Brain microvascular endothelial cell (primary cell): ENCODE data around the gene CLCNKA.
"Not testable (repeated sequence)": the region's sequence is repeated elsewhere in the genome, so short reads cannot be mapped to it uniquely, and the experiment has no call there.

Experiments used
- DNase-seq: peaks from one replicate; pipeline ENCODE4 v3.0.0-alpha.2; 2020
- H3K27ac ChIP-seq: fragments of 250-450 bp; sonication (Bioruptor Pico); 2 replicates; pipeline ENCODE4 v1.5.1; 2020; ENCODE audit warnings: mild to moderate bottlenecking, moderate library complexity
- H3K27me3 ChIP-seq: fragments of 250-450 bp; sonication (Bioruptor Pico); replicated peaks from 2 replicates; pipeline ENCODE4 v1.5.1; 2020; ENCODE audit warnings: mild to moderate bottlenecking
- H3K36me3 ChIP-seq: fragments of 250-450 bp; sonication (Bioruptor Pico); replicated peaks from 2 replicates; pipeline ENCODE4 v1.5.1; 2020; ENCODE audit warnings: mild to moderate bottlenecking
- H3K4me3 ChIP-seq: 2 replicates; pipeline ENCODE4 v1.5.1; 2011; ENCODE audit warnings: low read depth, mild to moderate bottlenecking, control low read depth, low read length, moderate library complexity
- CTCF ChIP-seq: IDR thresholded peaks from 2 replicates; pipeline ENCODE4 v1.5.1; 2011; ENCODE audit warnings: low read depth, mild to moderate bottlenecking, moderate library complexity, low read length, control low read depth, inconsistent platforms; ENCODE audit errors: missing control alignments
- in situ Hi-C: cut with HindIII; loops from 2 replicates; pipeline ENCODE4 v1.10.0; 2017; ENCODE audit warnings: low sequenced_read_pairs, low pct_ligation_motif_present

Gene CLCNKA

GRCh38 chr1:15998929-15999328 lies 22.9 kb upstream of the CLCNKA start:
- in situ Hi-C loops = no loop called here
- H3K27ac ChIP-seq = no peak overlapping the region
- no peaks in the 10 kb centered on the region for H3K27me3 ChIP-seq
- TF ChIP-seq CTCF = no peak
- H3K36me3 ChIP-seq = no peaks in the 10 kb centered on the region
- H3K4me3 ChIP-seq = no peak overlapping the region
- no peak for DNase-seq

GRCh38 chr1:16001274-16001673 lies 20.6 kb upstream of the CLCNKA start:
- H3K36me3 ChIP-seq, H3K4me3 ChIP-seq, H3K27me3 ChIP-seq, in situ Hi-C loops, DNase-seq, H3K27ac ChIP-seq: not testable (repeated sequence)

- DNase-seq = no peak
- no peak overlapping the region for H3K4me3 ChIP-seq
- H3K36me3 ChIP-seq = no peaks in the 10 kb centered on the region
- no peak for TF ChIP-seq CTCF
- in situ Hi-C loops = no loop called here
- H3K27me3 ChIP-seq = no peaks in the 10 kb centered on the region
- H3K27ac ChIP-seq = no peak overlapping the region
Measured at GRCh38 chr1:16005597-16005996, 16.2 kb upstream of the CLCNKA start.

GRCh38 chr1:16006010-16006409 lies 15.8 kb upstream of the CLCNKA start:
- no peak for DNase-seq
- no peak for TF ChIP-seq CTCF
- in situ Hi-C loops = no loop called here
- Histone ChIP-seq H3K36me3 (no peaks in the 10 kb centered on the region), H3K4me3 (no peak overlapping the region), H3K27me3 (no peaks in the 10 kb centered on the region), H3K27ac (no peak overlapping the region)

- DNase-seq = no peak
- H3K27ac ChIP-seq = no peak overlapping the region
- H3K4me3 ChIP-seq = no peak overlapping the region
- H3K36me3 ChIP-seq = no peaks in the 10 kb centered on the region
- in situ Hi-C loops = no loop called here
- TF ChIP-seq CTCF = no peak
- H3K27me3 ChIP-seq = no peaks in the 10 kb centered on the region
Measured at GRCh38 chr1:16006552-16007485, 15.0 kb upstream of the CLCNKA start.

GRCh38 chr1:16007671-16008341 lies 14.0 kb upstream of the CLCNKA start:
- H3K4me3 ChIP-seq = no peak overlapping the region
- no peak overlapping the region for H3K27ac ChIP-seq
- H3K36me3 ChIP-seq = no peaks in the 10 kb centered on the region

More at GRCh38 chr1:16007671-16008341, 14.0 kb upstream of the CLCNKA start:
- DNase-seq = no peak
- TF ChIP-seq CTCF = no peak
- H3K27me3 ChIP-seq = no peaks in the 10 kb centered on the region
- in situ Hi-C loops = no loop called here
